GM12872 (cell line): ENCODE measurements around the gene GAL3ST2.

Experiments used
- TF ChIP-seq, protein P1 (sequence below): IDR thresholded peaks from 3 replicates; pipeline ENCODE4 v1.5.1; 2011; ENCODE audit warnings: low read depth, mild to moderate bottlenecking, low read length, moderate library complexity; ENCODE audit not compliant: insufficient read depth

GAL3ST2 gene

DNA sequence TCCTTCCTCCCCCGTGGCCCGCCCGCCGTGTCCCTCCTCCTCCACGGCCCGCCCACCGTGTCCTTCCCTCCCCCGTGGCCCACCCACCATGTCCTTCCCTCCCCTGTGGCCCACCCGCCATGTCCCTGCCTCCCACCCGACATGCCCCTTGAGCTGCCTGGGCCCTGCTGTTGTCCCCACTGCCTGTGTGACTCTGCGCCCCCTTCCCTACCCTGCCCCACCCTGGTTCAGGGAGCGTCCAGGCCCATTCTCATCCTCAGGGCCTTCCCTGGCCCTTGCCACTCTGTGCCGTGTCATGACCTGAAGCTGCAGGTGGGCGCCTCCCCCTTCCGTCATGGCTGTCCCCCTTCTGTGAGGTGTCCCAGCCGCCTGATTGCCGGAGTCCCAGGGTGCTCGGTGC, 21.5 kb upstream of the GAL3ST2 start:
- TF ChIP-seq, protein P1, sequence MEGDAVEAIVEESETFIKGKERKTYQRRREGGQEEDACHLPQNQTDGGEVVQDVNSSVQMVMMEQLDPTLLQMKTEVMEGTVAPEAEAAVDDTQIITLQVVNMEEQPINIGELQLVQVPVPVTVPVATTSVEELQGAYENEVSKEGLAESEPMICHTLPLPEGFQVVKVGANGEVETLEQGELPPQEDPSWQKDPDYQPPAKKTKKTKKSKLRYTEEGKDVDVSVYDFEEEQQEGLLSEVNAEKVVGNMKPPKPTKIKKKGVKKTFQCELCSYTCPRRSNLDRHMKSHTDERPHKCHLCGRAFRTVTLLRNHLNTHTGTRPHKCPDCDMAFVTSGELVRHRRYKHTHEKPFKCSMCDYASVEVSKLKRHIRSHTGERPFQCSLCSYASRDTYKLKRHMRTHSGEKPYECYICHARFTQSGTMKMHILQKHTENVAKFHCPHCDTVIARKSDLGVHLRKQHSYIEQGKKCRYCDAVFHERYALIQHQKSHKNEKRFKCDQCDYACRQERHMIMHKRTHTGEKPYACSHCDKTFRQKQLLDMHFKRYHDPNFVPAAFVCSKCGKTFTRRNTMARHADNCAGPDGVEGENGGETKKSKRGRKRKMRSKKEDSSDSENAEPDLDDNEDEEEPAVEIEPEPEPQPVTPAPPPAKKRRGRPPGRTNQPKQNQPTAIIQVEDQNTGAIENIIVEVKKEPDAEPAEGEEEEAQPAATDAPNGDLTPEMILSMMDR, result no peak

DNA sequence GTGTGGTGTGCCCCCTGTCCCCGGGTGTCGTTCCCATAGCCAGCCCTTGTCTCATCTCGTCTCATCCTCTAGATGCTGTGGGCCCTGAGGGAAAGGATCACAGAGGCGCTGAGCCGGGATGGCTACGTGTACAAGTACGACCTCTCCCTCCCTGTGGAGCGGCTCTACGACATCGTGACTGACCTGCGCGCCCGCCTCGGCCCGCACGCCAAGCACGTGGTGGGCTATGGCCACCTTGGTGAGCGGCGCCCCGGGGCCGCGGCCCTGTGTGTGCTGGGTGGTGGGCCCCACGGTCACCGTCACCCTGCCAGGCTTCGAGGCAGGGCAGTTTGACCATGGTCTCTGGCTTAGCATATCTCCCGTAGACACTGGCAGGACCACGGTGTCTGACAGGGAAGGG, 20.8 kb upstream of the GAL3ST2 start:
- TF ChIP-seq, protein P1, result no peak

DNA sequence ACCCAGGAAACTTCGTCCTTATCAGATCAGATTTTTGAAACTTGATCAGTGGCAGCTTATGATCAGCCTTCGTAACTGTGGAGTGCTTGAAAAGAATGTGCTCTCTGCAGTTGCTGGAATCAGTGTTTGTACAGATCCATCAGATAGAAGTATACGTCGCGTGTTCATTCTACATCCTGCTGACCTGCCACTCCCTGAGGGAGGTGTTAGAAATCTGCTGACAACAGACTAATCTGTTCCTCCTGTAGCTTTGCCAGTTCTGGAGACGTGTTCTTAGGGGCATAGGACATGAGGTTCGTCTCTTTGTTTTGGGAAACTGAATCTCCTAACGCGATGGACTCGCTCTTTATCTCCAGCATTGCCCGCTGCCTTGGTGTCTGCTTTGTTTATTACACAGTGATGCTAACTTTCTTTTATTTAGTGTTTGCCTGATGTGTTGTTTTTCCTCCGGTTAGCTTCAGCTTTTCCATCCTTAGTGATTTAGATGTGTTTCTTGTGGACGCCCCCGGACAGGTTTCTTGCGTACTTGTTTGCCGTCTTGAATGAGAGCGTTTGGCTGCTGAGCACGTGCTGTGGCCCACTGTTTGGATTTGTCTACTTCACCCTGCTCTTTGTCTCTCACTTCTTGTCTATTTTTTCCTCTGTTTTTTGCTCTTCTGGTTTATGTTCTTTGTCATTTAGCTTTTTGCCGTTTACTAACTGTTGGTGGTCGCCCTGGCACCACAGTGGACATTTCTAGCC, 17.4 kb upstream of the GAL3ST2 start:
- TF ChIP-seq, protein P1, result no peak

DNA sequence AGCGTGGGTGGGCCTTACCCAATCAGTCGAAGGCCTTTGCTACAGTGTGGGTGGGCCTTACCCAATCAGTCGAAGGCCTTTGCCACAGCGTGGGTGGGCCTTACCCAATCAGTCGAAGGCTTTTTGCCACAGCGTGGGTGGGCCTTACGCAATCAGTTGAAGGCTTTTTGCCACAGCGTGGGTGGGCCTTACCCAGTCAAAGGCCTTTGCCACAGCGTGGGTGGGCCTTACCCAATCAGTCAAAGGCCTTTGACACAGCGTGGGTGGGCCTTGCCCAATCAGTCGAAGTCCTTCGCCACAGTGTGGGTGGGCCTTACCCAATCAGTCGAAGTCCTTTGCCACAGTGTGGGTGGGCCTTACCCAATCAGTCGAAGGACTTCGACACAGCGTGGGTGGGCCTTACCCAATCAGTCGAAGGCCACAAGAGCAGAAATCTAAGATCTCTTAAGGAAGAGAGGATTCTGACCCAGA, 16.3 kb upstream of the GAL3ST2 start:
- TF ChIP-seq, protein P1, result no peak

DNA sequence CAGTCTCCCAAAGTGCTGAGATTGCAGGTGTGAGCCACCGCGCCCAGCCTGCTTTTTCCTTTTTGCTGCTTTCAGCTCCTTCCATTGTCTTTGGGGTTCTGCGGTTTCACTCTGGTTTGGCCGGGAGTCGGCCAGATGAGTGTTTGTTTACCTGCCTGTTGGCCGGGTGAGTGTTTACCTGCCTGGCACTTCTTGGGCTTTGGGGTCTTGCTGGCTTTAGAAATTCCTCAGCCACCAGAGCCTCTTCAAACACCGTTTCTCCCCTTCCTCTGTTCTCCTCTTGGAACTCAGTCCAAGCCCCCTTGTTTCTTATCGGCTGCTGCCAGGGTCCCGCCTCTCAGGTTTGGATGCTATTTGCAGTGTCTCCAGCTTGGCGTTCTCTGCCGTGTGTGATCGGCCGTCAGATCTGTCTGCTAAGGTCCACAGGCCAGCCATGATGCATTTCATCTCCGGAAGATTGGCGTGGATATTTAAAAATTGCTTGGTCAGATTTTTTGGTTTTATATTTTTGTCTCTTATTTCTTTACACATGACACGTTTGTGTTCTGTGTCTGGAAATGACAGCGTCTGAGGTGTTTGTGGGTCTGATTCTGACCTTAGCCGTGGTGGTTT, 14.2 kb upstream of the GAL3ST2 start:
- TF ChIP-seq, protein P1, result no peak

DNA sequence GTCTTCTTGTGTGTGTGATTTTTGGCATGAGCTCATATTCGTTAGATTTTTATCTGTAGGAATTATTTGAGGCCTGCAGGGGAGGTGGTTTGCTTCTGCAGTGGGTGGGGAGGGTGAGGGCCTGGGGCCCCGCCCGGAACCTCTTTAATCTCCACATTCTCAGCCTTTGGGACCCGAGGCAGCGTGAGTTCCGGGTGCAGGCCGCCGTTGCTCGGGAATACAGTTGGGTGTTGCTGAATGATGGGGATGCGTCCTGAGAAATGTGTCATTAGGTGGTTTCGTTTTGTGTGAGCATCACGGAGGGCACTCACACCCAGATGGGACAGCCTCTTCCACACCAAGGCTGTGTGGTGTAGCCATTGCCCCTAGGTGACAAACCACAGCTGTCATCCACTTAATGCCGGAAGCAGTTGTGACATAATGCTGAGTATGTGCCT, 13.7 kb upstream of the GAL3ST2 start:
- TF ChIP-seq, protein P1, result no peak

DNA sequence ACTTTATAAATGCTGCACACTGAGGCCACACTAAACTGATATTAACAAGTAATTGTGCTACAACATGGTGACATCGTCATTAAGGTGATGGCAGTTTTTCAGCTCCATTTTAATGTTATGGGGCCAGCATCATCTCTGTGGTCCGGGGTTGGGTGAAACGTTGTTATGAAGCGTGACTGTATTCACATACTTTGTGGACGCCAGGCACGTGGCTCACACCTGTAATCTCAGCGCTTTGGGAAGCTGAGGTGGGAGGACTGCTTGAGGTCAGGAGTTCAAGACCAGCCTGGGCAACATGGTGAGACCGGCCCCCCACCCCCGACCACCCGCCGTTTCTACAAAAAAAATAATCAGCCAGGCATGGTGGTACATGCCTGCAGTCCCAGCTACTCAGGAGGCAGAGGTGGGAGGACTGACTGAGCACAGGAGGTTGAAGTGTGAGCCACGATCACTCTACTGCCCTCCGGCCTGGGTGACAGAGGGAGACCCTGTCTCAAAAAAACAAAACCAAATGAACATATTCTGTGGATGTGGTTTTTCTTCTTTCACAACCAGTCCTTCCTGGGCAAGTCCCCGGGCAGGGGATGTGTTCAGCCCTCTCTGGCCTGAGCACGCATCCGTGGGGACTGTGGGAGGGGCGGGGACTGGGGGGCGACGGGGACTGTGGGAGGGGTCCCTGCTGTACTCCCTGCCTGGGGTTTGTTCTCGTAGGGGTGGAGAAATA, 12.9 kb upstream of the GAL3ST2 start:
- TF ChIP-seq, protein P1, result no peak
